ENCODE data around the gene CNDP2. TPM values are rescaled to one million over a fixed set of nuclear protein-coding genes. Genes with fewer than 3 reads are reported as not detected.

The CNDP2 gene
- total RNA-seq, 4 donors from 2014 or later: 37.5 to 48.9 (median 48.0) TPM

- Histone ChIP-seq H3K9me3 (no peaks in the 10 kb centered on the region), H3K27ac (no peak overlapping the region), H3K4me3 (peak overlapping the region; percentile 9 to 50), H3K36me3 (no peaks in the 10 kb centered on the region), H3K4me1 (peaks cover 0 to 21% (median 3%) of the 10 kb centered on the region in 3 donors), H3K27me3 (peaks cover 77% of the 10 kb centered on the region)
- TF ChIP-seq CTCF (IDR thresholded peaks at IDR 0.05): no peak
- no peak for TF ChIP-seq POLR2AphosphoS5 (IDR thresholded peaks at IDR 0.05)
- no peak for TF ChIP-seq EP300 (IDR thresholded peaks at IDR 0.05)
- no peak for TF ChIP-seq POLR2A (IDR thresholded peaks at IDR 0.05)
- WGBS, 2 donors (ENCODE audit: low coverage in 1 of 2): no CpG with 5 or more reads among the region's 69 CpGs
- ATAC-seq: peak; percentile 28
These were observed 39.7 kb upstream of the CNDP2 start for GRCh38 chr18:74456349-74457042.

GRCh38 chr18:74457043-74457724, 39.0 kb upstream of the CNDP2 start, which contains the start of gene DIPK1C:
Gene DIPK1C, minus strand, starts transcription at chr18:74457308. Its CDS starts 49 bp downstream, at chr18:74457259.
- no peaks in the 10 kb centered on the region for H3K9me3 ChIP-seq
- peaks cover 0 to 21% (median 3%) of the 10 kb centered on the region in 3 donors for H3K4me1 ChIP-seq
- H3K36me3 ChIP-seq: no peaks in the 10 kb centered on the region
- no peak within 1 kb of the TSS for H3K27ac ChIP-seq
- peak; percentile 34 for ATAC-seq
- H3K4me3 ChIP-seq: peak within 1 kb of the TSS; percentile 9 to 50
- 2 to 13% methylated on average over 3 to 15 of the region's 76 CpGs for WGBS, 2 donors (ENCODE audit: low coverage in 1 of 2)
- peaks cover 84% of the 10 kb centered on the region for H3K27me3 ChIP-seq
- TF ChIP-seq POLR2AphosphoS5 (IDR thresholded peaks at IDR 0.05): no peak
- TF ChIP-seq POLR2A (IDR thresholded peaks at IDR 0.05): no peak
- TF ChIP-seq CTCF (IDR thresholded peaks at IDR 0.05): no peak
- TF ChIP-seq EP300 (IDR thresholded peaks at IDR 0.05): no peak

- peaks cover 85% of the 10 kb centered on the region for H3K27me3 ChIP-seq
- TF ChIP-seq CTCF (IDR thresholded peaks at IDR 0.05): no peak
- no peak for TF ChIP-seq POLR2AphosphoS5 (IDR thresholded peaks at IDR 0.05)
- TF ChIP-seq POLR2A (IDR thresholded peaks at IDR 0.05): no peak
- no peak for TF ChIP-seq EP300 (IDR thresholded peaks at IDR 0.05)
- H3K9me3 ChIP-seq: no peaks in the 10 kb centered on the region
- H3K4me1 ChIP-seq: peaks cover 0 to 21% (median 3%) of the 10 kb centered on the region in 3 donors
- no peak for ATAC-seq
- 18 to 35% methylated on average over 13 to 16 of the region's 34 CpGs for WGBS, 2 donors (ENCODE audit: low coverage in 1 of 2)
- no peaks in the 10 kb centered on the region for H3K36me3 ChIP-seq
- no peak overlapping the region for H3K4me3 ChIP-seq
- H3K27ac ChIP-seq: no peak overlapping the region
These were observed 38.3 kb upstream of the CNDP2 start for GRCh38 chr18:74457725-74458421.

- Histone ChIP-seq H3K4me3 (no peak overlapping the region), H3K9me3 (no peaks in the 10 kb centered on the region), H3K36me3 (no peaks in the 10 kb centered on the region), H3K4me1 (peaks cover 0 to 21% (median 3%) of the 10 kb centered on the region in 3 donors), H3K27me3 (peaks cover 65% of the 10 kb centered on the region), H3K27ac (no peak overlapping the region)
- TF ChIP-seq POLR2AphosphoS5 (IDR thresholded peaks at IDR 0.05) (no peak), CTCF (IDR thresholded peaks at IDR 0.05) (no peak), POLR2A (IDR thresholded peaks at IDR 0.05) (no peak), EP300 (IDR thresholded peaks at IDR 0.05) (no peak)
- 51 to 57% methylated on average over 3 to 4 of the region's 7 CpGs for WGBS, 2 donors (ENCODE audit: low coverage in 1 of 2)
- ATAC-seq: no peak
These were observed 36.3 kb upstream of the CNDP2 start for GRCh38 chr18:74459889-74460288.
